ENCODE data around the gene PRKAR1B.

GRCh38 chr7:522951-523314 lies 204.1 kb downstream of the PRKAR1B start:
- no peak for TF ChIP-seq CTCF (IDR thresholded peaks at IDR 0.05; ENCODE audit: insufficient read depth, low read depth, low read length)
- TF ChIP-seq EZH2 (IDR thresholded peaks at IDR 0.05; ENCODE audit: insufficient read depth, low read length): no peak

Data from astrocyte (in vitro differentiated cells and primary cell).